Loucy (cell line): ENCODE data around the gene LOC101059915.
"Not testable (repeated sequence)": the region's sequence is repeated elsewhere in the genome, so short reads cannot be mapped to it uniquely, and the experiment has no call there.

Experiments
- EZH2phosphoT487 ChIP-seq: fragments of 200-600 bp; IDR thresholded peaks from 2 replicates; pipeline ENCODE4 v1.6.1; 2018; ENCODE audit warnings: antibody characterized with exemption, mild to moderate bottlenecking, moderate library complexity, borderline replicate concordance
- TF ChIP-seq, protein P1 (sequence below): fragments of 200-600 bp; sonication (generic); conservative IDR thresholded peaks from 2 replicates; pipeline ENCODE4 v1.5.1; 2014; ENCODE audit warnings: mild to moderate bottlenecking, antibody characterized with exemption, low read length

DNA sequence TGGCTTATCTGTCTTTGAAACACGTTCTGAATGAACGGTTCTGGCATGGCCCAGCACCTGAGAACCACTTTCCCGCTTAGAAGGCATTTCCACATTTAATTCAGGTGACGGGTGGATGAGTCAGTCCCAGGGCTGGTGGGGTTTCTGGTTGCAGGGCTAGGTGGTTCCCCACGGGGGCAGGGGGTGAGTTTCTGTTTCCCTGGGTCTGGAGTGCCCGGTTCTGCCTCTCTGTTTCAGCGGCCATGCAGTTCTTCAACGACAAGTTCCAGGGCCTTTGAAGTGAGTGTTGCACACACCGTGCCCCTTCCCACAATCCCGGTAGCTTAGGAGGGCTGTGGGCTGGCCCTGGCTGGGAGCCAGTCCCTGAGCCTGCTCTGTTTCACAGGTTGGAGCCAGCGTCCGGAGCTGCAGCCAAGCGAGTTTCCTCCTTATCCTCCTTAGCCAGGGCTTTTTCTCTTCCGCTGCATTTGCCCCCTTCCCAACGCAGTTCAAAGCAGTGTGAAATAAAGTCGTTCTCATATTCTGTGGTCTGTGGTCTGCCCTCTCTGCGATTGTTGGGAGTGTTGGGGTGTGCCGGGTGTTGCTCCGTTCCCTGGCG lies 53.0 kb downstream of the LOC101059915 start:
- not testable (repeated sequence) for TF ChIP-seq EZH2phosphoT487
- TF ChIP-seq, protein P1, sequence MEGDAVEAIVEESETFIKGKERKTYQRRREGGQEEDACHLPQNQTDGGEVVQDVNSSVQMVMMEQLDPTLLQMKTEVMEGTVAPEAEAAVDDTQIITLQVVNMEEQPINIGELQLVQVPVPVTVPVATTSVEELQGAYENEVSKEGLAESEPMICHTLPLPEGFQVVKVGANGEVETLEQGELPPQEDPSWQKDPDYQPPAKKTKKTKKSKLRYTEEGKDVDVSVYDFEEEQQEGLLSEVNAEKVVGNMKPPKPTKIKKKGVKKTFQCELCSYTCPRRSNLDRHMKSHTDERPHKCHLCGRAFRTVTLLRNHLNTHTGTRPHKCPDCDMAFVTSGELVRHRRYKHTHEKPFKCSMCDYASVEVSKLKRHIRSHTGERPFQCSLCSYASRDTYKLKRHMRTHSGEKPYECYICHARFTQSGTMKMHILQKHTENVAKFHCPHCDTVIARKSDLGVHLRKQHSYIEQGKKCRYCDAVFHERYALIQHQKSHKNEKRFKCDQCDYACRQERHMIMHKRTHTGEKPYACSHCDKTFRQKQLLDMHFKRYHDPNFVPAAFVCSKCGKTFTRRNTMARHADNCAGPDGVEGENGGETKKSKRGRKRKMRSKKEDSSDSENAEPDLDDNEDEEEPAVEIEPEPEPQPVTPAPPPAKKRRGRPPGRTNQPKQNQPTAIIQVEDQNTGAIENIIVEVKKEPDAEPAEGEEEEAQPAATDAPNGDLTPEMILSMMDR, result not testable (repeated sequence)
